Muscle of arm (tissue), 14 donors: ENCODE measurements around the gene ASF1B. TPM values are rescaled to one million over a fixed set of nuclear protein-coding genes. Genes with fewer than 3 reads are reported as not detected.
"Not testable (repeated sequence)": the region's sequence is repeated elsewhere in the genome, so short reads cannot be mapped to it uniquely, and the experiment has no call there.

Experiments
- DNase-seq: peaks from one replicate; pipeline ENCODE4 v3.0.0-alpha.2; 2013
- long read RNA-seq, 11 donors: transcript quantifications; one replicate each; lab custom pipeline, GENCODE V29; 2026
- polyA plus RNA-seq, 12 donors: library from polyadenylated mRNA; unstranded; fragments of 120-200 nt; gene quantifications; one replicate each; pipeline ENCODE4 v1.2.1, GENCODE V29; 2013; ENCODE audit not compliant: insufficient read length in 12 of 12

Gene ASF1B
- 10 to 100 TPM in 4 of 12 donors, 1 to 10 TPM in 7, not detected in 1; 6.6 to 22.8 (median 9.8) TPM for polyA plus RNA-seq
- long read RNA-seq, donor 1, transcript ASF1B-201 (4 exons, 2,059 nt): major isoform, 7 of 10 reads
- long read RNA-seq, donor 1, partial matches to known transcripts: 0 of 10 reads
- long read RNA-seq, donor 1, other reads (novel, unspliced or antisense): 0 of 10 reads
- long read RNA-seq, donor 2, transcript ASF1B-201 (4 exons, 2,059 nt): major isoform, 6 of 6 reads
- long read RNA-seq, donor 2, partial matches to known transcripts: 0 of 6 reads
- long read RNA-seq, donor 2, other reads (novel, unspliced or antisense): 0 of 6 reads
- long read RNA-seq, donor 3, partial matches to known transcripts: 0 of 4 reads
- long read RNA-seq, donor 3, other reads (novel, unspliced or antisense): 0 of 4 reads
- long read RNA-seq, donor 4, partial matches to known transcripts: 0 of 1 reads
- long read RNA-seq, donor 4, other reads (novel, unspliced or antisense): 0 of 1 reads
- long read RNA-seq, donor 5, transcript ASF1B-201 (4 exons, 2,059 nt): major isoform, 8 of 27 reads
- long read RNA-seq, donor 5, partial matches to known transcripts: 17 of 27 reads
- long read RNA-seq, donor 5, other reads (novel, unspliced or antisense): 0 of 27 reads
- long read RNA-seq, donor 6, partial matches to known transcripts: 8 of 9 reads
- long read RNA-seq, donor 6, other reads (novel, unspliced or antisense): 0 of 9 reads
- long read RNA-seq, donor 7, transcript ASF1B-201 (4 exons, 2,059 nt): major isoform, 5 of 5 reads
- long read RNA-seq, donor 7, partial matches to known transcripts: 0 of 5 reads
- long read RNA-seq, donor 7, other reads (novel, unspliced or antisense): 0 of 5 reads
- long read RNA-seq, donor 8, transcript ASF1B-201 (4 exons, 2,059 nt): major isoform, 6 of 7 reads
- long read RNA-seq, donor 8, partial matches to known transcripts: 0 of 7 reads
- long read RNA-seq, donor 8, other reads (novel, unspliced or antisense): 0 of 7 reads
- long read RNA-seq, donor 9, transcript ASF1B-201 (4 exons, 2,059 nt): major isoform, 6 of 6 reads
- long read RNA-seq, donor 9, partial matches to known transcripts: 0 of 6 reads
- long read RNA-seq, donor 9, other reads (novel, unspliced or antisense): 0 of 6 reads
- long read RNA-seq, donor 10, transcript ASF1B-201 (4 exons, 2,059 nt): major isoform, 5 of 6 reads
- long read RNA-seq, donor 10, partial matches to known transcripts: 0 of 6 reads
- long read RNA-seq, donor 10, other reads (novel, unspliced or antisense): 0 of 6 reads
- long read RNA-seq, donor 11, transcript ASF1B-201 (4 exons, 2,059 nt): major isoform, 7 of 7 reads
- long read RNA-seq, donor 11, partial matches to known transcripts: 0 of 7 reads
- long read RNA-seq, donor 11, other reads (novel, unspliced or antisense): 0 of 7 reads

GRCh38 chr19:14136509-14137281 is at the start of gene ASF1B:
ASF1B (minus strand) TSS chr19:14136589; CDS start chr19:14136456, 133 bp downstream.
- peak; percentile 99 for DNase-seq

GRCh38 chr19:14185691-14186090 is 49.3 kb upstream of the ASF1B start:
- DNase-seq: not testable (repeated sequence)

GRCh38 chr19:14185158-14185557 is 48.8 kb upstream of the ASF1B start:
- DNase-seq: no peak

GRCh38 chr19:14183741-14184350 is 47.5 kb upstream of the ASF1B start:
- DNase-seq: no peak

GRCh38 chr19:14182476-14182875 is 46.1 kb upstream of the ASF1B start:
- DNase-seq: no peak

- DNase-seq: no peak
Measured at GRCh38 chr19:14181906-14182305, 45.5 kb upstream of the ASF1B start.

GRCh38 chr19:14181199-14181598 is 44.8 kb upstream of the ASF1B start:
- DNase-seq: not testable (repeated sequence)

GRCh38 chr19:14177496-14178074 is 41.2 kb upstream of the ASF1B start:
- no peak for DNase-seq

GRCh38 chr19:14175351-14175792 is 39.0 kb upstream of the ASF1B start:
- no peak for DNase-seq

GRCh38 chr19:14174883-14175282 is 38.5 kb upstream of the ASF1B start:
- no peak for DNase-seq

- no peak for DNase-seq
Measured at GRCh38 chr19:14168993-14169392, 32.6 kb upstream of the ASF1B start.

- no peak for DNase-seq
Measured at GRCh38 chr19:14168259-14168972, 32.0 kb upstream of the ASF1B start.

GRCh38 chr19:14167576-14168138 is 31.3 kb upstream of the ASF1B start:
- no peak for DNase-seq

GRCh38 chr19:14166999-14167575 is 30.7 kb upstream of the ASF1B start:
- DNase-seq: no peak

- DNase-seq: no peak
Measured at GRCh38 chr19:14165990-14166830, 29.8 kb upstream of the ASF1B start.

GRCh38 chr19:14164724-14165493 is 28.5 kb upstream of the ASF1B start:
- no peak for DNase-seq

GRCh38 chr19:14164082-14164481 is 27.7 kb upstream of the ASF1B start:
- no peak for DNase-seq
